GM15510 (cell line): Measurements from ENCODE around the gene LEF1.

ENCODE experiments used
- POLR2A ChIP-seq: IDR thresholded peaks from 3 replicates; pipeline ENCODE4 v1.6.1; 2011; ENCODE audit warnings: borderline replicate concordance; ENCODE audit not compliant: insufficient read length; ENCODE audit errors: extremely low read depth

The LEF1 gene

GRCh38 chr4:108141213-108141950 lies 27.4 kb downstream of the LEF1 start:
- no peak for TF ChIP-seq POLR2A

DNA sequence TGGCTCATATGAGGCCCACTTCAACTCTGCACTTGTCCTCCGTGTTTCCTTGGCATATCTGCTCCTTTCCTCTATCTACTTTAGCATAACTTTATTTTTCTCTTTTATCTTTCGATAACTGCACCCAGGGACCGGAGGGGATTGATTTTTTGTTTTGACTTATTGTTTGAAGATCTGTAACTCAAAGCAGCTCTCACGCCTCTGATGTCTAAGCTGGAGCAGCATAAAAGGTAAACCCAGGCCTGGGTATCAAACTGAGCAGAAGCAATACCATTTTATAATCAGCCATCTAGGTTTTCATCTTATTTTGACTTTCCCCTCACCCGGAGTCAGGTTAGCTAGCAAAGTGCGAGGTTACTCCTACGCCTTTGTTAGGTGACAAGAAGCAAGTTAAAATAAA lies 28.4 kb downstream of the LEF1 start:
- TF ChIP-seq POLR2A = no peak

- TF ChIP-seq POLR2A = no peak
Observed at GRCh38 chr4:108139089-108139488, 29.6 kb downstream of the LEF1 start.

DNA sequence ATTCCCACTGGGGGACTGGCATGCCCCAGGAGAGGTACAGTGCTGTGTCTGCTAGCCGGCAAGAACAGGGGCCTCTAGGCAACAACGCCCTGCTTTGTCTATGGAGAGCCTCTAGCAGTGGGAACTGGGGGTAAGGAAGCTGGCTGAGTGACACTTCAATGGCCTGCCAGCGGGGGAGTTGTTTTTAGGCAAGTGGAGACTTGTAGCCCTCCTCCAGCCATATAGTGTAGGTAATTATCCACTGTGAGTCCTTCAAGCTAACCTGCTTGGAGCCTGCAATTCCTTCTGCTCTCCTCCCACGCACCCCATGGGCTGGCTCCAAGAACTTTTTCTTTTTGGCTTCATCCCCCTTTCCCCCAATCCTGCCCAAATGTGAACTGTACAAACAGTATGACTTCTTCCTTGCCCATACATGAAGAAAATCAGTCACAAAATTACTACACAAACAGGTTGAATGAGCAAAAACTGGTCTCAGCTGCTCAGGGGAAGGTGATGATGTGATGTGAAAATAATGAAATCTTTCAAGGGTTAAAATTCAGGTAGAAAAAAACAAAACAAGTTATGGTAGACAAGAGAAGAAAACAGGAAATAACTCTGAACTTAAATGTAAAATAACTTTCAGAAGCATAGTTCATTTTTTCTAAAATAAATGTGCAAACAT lies 33.1 kb downstream of the LEF1 start:
- TF ChIP-seq POLR2A = no peak

GRCh38 chr4:108130955-108131354 lies 37.8 kb downstream of the LEF1 start:
- no peak for TF ChIP-seq POLR2A

- no peak for TF ChIP-seq POLR2A
Observed at GRCh38 chr4:108129196-108129595, 39.5 kb downstream of the LEF1 start.

DNA sequence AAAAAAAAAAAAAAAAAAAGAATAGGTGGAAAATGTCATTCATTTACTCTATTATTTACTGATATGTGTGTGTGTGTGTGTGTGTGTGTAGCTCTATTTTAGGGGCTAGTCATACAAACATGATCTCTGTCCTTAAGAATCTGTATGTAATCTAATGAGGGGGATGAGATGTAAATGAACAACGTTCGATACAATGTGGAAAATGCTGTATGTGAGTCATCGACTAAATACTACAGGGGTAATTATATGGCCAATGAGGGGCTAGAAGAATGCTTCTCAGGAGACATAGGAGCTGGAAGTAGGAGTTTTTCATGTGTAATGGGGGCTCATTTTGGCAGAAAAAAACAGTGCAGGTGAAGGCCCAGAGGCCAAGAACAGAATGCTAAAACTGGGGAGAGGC lies 41.9 kb downstream of the LEF1 start:
- TF ChIP-seq POLR2A = no peak

GRCh38 chr4:108120789-108121188 lies 47.9 kb downstream of the LEF1 start:
- no peak for TF ChIP-seq POLR2A

- no peak for TF ChIP-seq POLR2A
Observed at GRCh38 chr4:108119199-108119800, 49.4 kb downstream of the LEF1 start.

- TF ChIP-seq POLR2A = no peak
Observed at GRCh38 chr4:108118505-108118904, 50.2 kb downstream of the LEF1 start.

DNA sequence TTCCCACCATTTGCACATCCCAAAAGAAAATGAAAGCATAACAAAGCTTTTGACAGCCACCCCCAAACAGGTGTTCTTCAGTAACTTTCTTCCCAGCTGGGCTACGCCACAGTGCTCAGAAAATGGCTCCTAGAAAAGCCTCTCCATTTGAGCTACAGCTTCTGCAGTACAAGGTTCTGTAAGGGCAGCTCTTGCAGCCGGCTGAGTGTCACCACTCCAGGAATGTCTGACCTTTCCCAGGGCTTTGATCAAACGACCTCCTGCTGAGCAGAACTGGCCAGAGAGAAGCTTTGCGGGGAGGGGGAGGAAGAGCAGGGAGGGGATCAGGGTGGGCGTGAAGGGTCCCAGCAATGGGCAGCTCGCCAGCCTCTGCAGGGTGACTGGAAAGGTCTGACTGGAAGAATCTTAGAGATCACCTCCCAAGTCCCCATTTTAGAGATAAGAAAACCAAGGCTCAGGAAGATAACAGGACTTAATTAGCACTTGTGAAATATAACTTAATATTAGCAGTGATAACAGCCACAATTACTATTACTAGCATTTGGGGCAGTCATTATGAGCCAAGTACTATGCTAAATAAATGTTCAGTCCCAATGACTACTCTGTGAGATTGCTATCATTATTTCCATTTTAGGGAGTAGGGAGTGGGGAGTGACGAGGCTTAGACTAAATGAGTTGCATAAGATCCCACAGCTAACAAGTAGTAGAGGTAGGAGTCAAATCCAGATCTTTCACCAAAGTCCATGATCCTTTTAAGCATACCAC lies 51.1 kb downstream of the LEF1 start:
- no peak for TF ChIP-seq POLR2A

DNA sequence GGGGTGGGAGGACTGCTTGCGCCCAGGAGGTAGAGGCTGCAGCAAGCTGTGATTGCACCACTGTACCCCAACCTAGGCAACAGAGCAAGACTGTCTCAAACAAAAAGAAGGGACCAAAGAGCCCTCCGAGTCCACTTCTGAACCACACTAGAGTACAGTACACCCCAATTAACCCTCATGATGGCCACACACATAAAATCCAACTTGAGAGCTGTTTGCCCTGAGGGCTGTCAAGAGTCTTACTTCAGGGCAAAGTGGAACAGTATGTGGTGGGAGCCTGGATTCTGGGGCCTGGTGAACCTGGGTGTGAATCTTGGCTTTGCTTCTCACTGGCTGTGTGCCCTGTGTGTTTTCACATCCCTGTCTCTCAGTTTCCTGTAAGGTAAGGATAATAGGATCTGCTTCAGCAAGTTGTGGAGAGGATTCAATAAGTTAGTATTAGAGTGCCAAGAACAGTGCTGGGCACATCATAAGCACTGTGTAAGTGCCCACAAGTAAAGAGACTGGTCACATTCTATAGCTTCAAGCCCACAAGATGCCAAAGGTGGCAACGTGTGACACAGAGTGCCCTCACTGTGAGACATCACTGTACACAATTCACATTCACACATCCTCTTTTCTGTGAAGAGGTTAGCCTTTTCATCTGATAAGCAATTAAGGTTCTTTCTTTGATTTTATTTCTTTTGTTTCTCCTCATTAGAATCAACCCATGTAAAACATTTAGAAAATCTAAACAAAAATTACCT lies 52.1 kb downstream of the LEF1 start:
- TF ChIP-seq POLR2A = no peak

DNA sequence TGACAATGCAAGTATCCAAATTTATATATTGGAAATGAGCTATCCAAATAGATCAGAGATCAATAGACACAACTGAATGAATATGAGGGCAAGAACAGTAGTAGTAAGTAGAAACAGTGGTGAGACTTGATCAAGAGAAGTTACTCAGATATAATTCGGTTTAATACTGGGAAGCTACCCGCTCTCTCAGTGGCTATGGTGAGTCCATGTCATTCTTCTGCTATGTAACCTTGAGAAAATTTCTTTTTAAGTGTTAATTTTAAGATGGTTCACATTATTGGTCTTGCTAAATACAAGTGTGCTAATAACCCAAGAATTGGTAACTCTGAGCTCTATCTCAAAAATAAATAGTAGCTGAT lies 53.6 kb downstream of the LEF1 start:
- no peak for TF ChIP-seq POLR2A

- TF ChIP-seq POLR2A = no peak
Observed at GRCh38 chr4:108114503-108114902, 54.2 kb downstream of the LEF1 start.
